A673 (cell line): ENCODE measurements around the gene TLE2. TPM values are rescaled to one million over a fixed set of nuclear protein-coding genes. Genes with fewer than 3 reads are reported as not detected.
A peak's percentile ranks its signal among the peaks of the same experiment; 100 is the strongest.

Experiments used
- BruUV-seq: library from RNA; stranded (reverse); fragments of 400-500 nt; replicated peaks from 2 replicates; lab custom pipeline; 2021; lab: Mats Ljungman, UMichigan
- CTCF ChIA-PET: fragments of 300-600 bp; sonication (Branson Sonifier 250); formaldehyde crosslinking; loops from one replicate; lab custom pipeline; 2022; ENCODE audit warnings: antibody characterized with exemption; lab: Charles Lee
- POLR2A ChIA-PET: fragments of 300-600 bp; sonication (Branson Sonifier 250); formaldehyde crosslinking; loops from one replicate; lab custom pipeline; 2022; ENCODE audit warnings: antibody characterized with exemption; ENCODE audit not compliant: low non-redundant PET; lab: Charles Lee
- DNase-seq: peaks from one replicate; pipeline ENCODE4 v3.0.0-alpha.2; 2015; ENCODE audit warnings: low spot score
- H3K27ac ChIP-seq: fragments of 200-600 bp; sonication (generic); 2 replicates; pipeline ENCODE4 v1.5.1; 2016; ENCODE audit warnings: mixed run types, low read depth, mild to moderate bottlenecking, mixed read lengths, antibody characterized with exemption, low read length; ENCODE audit not compliant: poor library complexity, severe bottlenecking
- H3K27me3 ChIP-seq: fragments of 200-600 bp; sonication (generic); replicated peaks from 2 replicates; pipeline ENCODE4 v1.6.1; 2017; ENCODE audit warnings: mixed run types, low read depth, mild to moderate bottlenecking, mixed read lengths, antibody characterized with exemption, low read length; ENCODE audit not compliant: insufficient read depth, poor library complexity
- H3K36me3 ChIP-seq: fragments of 200-600 bp; sonication (generic); 2 replicates; pipeline ENCODE4 v1.6.1; 2016; ENCODE audit warnings: mixed run types, mild to moderate bottlenecking, mixed read lengths, antibody characterized with exemption, low read length; ENCODE audit not compliant: insufficient read depth, poor library complexity, severe bottlenecking
- H3K4me1 ChIP-seq: fragments of 200-600 bp; sonication (generic); 2 replicates; pipeline ENCODE4 v1.6.1; 2017; ENCODE audit warnings: mixed run types, mild to moderate bottlenecking, mixed read lengths, antibody characterized with exemption, low read length; ENCODE audit not compliant: insufficient read depth, poor library complexity, severe bottlenecking
- H3K4me3 ChIP-seq: fragments of 200-600 bp; sonication (generic); 2 replicates; pipeline ENCODE4 v1.5.1; 2016; ENCODE audit warnings: low read depth, mixed run types, mild to moderate bottlenecking, mixed read lengths, low read length; ENCODE audit not compliant: poor library complexity, severe bottlenecking
- H3K9me3 ChIP-seq: fragments of 200-600 bp; sonication (generic); 2 replicates; pipeline ENCODE4 v1.6.1; 2016; ENCODE audit warnings: mixed run types, low read depth, mild to moderate bottlenecking, mixed read lengths, antibody characterized with exemption, low read length; ENCODE audit not compliant: poor library complexity, severe bottlenecking
- EZH2 ChIP-seq: fragments of 200-600 bp; sonication (generic); IDR thresholded peaks from 2 replicates; pipeline ENCODE4 v1.6.1; 2017; ENCODE audit warnings: borderline replicate concordance, low read depth, mild to moderate bottlenecking, mixed read lengths, antibody characterized with exemption, low read length; ENCODE audit not compliant: poor library complexity, severe bottlenecking
- intact Hi-C: fragments of 100-400 bp; cut with micrococcal nuclease; formaldehyde crosslinking; loops from one replicate; pipeline ENCODE4 v1.10.0; 2022; ENCODE audit not compliant: unreplicated experiment
- total RNA-seq: library from RNA; stranded (reverse); gene quantifications from 2 replicates; pipeline ENCODE4 v1.2.3, GENCODE V29; 2021
- TF ChIP-seq, protein P1 (sequence below): fragments of 300-800, 200-600 bp; sonication (generic); conservative IDR thresholded peaks from 2 replicates; pipeline ENCODE4 v1.5.1; 2017; ENCODE audit warnings: low read depth, mild to moderate bottlenecking, antibody characterized with exemption, low read length, moderate library complexity, mixed read lengths

Gene TLE2
- total RNA-seq, 1 experiment from 2014 or later, result 10.8 TPM

GRCh38 chr19:3065675-3066357, 36.7 kb upstream of the TLE2 start:
- no peak for TF ChIP-seq EZH2
- TF ChIP-seq, protein P1, sequence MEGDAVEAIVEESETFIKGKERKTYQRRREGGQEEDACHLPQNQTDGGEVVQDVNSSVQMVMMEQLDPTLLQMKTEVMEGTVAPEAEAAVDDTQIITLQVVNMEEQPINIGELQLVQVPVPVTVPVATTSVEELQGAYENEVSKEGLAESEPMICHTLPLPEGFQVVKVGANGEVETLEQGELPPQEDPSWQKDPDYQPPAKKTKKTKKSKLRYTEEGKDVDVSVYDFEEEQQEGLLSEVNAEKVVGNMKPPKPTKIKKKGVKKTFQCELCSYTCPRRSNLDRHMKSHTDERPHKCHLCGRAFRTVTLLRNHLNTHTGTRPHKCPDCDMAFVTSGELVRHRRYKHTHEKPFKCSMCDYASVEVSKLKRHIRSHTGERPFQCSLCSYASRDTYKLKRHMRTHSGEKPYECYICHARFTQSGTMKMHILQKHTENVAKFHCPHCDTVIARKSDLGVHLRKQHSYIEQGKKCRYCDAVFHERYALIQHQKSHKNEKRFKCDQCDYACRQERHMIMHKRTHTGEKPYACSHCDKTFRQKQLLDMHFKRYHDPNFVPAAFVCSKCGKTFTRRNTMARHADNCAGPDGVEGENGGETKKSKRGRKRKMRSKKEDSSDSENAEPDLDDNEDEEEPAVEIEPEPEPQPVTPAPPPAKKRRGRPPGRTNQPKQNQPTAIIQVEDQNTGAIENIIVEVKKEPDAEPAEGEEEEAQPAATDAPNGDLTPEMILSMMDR, result no peak
- no peaks in the 10 kb centered on the region for H3K9me3 ChIP-seq
- no peak for DNase-seq
- BruUV-seq, result no TSS peak
- no peak overlapping the region for H3K27ac ChIP-seq
- CTCF ChIA-PET, result no interaction called here
- no peak overlapping the region for H3K4me3 ChIP-seq
- H3K27me3 ChIP-seq, result no peaks in the 10 kb centered on the region
- H3K4me1 ChIP-seq, result peaks cover 5% of the 10 kb centered on the region
- POLR2A ChIA-PET, result no interaction called here
- intact Hi-C loops, result no loop called here
- H3K36me3 ChIP-seq, result no peaks in the 10 kb centered on the region

DNA sequence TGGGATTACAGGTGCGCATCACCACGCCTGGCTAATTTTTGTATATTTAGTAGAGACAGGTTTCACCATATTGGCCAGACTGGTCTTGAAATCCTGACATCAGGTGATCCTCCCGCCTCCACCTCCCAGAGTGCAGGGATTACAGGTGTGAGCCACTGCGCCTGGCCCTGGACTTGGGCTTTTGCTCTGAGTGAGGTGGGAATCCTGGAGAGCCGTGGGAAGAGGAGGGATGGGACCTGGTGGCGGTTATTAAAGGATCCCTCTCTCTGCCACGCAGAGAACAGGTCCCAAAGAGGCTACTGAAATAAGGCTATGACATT, 34.9 kb upstream of the TLE2 start:
- Histone ChIP-seq H3K36me3 (peaks cover 17% of the 10 kb centered on the region), H3K27me3 (no peaks in the 10 kb centered on the region)
- CTCF ChIA-PET, result no interaction called here

DNA sequence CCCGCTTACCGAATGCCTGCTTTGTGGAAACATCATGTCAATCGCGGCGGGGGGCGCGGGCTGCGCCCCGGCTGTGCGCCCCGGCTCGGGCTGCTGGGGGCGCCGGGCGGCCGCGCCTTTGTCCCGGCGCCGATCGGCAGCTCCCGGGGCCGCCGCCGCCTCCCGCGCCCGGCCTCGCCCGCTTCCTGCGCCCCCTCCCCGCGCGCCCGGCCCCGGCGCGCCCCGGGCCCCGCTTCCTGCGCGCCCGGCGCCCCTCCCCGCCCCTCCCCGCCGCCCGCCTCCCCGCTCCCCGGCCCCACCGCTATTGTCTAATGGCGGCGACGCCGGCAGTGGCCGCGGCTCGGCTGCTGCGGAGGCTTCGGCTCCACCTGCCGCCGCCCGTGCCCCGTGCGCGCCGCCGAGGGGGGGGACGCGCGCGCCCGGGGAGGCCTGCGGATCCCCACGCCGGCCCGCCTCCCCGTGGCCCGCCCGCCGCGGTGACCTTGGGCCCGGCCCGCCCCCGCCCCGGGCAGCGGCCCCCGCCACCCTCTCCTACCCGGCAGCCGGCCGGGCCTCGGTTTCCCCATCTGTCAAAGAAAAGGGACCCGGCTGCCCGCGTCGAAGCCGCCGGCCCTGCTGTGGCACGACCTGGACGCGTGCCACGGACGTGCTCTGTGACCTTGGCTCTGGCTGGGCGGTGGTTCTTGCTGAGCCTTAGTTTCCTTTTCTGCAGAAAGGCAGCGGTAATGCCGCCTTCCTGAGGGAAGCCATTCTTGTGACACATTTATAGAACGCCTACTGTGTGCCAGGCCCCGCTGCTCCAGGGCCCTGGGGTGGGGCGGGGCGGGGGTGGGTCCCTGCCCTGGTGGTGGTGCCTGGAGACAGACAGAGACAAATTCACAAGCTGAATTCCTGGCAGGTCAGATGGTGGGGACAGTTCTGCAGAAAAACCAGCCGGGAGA, 33.4 kb upstream of the TLE2 start, which contains the start of gene TLE5:
TLE5 (minus strand) TSS at position 331 of the 941 bp plus-strand sequence; CDS start at position 36, 295 bp downstream.
- Histone ChIP-seq H3K27ac (peak within 1 kb of the TSS; percentile 92), H3K9me3 (no peaks in the 10 kb centered on the region), H3K36me3 (peaks cover 32% of the 10 kb centered on the region), H3K27me3 (no peaks in the 10 kb centered on the region), H3K4me1 (peaks cover 9% of the 10 kb centered on the region), H3K4me3 (peak within 1 kb of the TSS; percentile 95)
- CTCF ChIA-PET, result no interaction called here
- TF ChIP-seq, protein P1, result no peak
- no peak for TF ChIP-seq EZH2
- peak; percentile 67 for DNase-seq
- BruUV-seq, result no TSS peak
- intact Hi-C loops, result no loop called here
- POLR2A ChIA-PET, result no interaction called here

More for the DNA sequence above, 34.9 kb upstream of the TLE2 start:
- Histone ChIP-seq H3K4me3 (no peak overlapping the region), H3K9me3 (no peaks in the 10 kb centered on the region), H3K27ac (no peak overlapping the region), H3K4me1 (peaks cover 9% of the 10 kb centered on the region)
- BruUV-seq, result no TSS peak
- intact Hi-C loops, result no loop called here
- POLR2A ChIA-PET, result interaction anchor here (0.6 kb wide), 1 partner anchor 417 kb away, joined by 5 read pairs; no protein-coding TSS in a partner anchor
- TF ChIP-seq, protein P1, result no peak
- TF ChIP-seq EZH2, result no peak
- DNase-seq, result no peak
